Neuron (in vitro differentiated cells): ENCODE data around the gene AP2A2.

ENCODE experiments used
- H2AFZ ChIP-seq: one replicate; pipeline ENCODE4 v1.6.1; 2013; ENCODE audit warnings: low read depth, mild to moderate bottlenecking, inconsistent platforms, low read length, moderate library complexity
- H3K27me3 ChIP-seq: one replicate; pipeline ENCODE4 v1.6.1; 2013; ENCODE audit warnings: low read length; ENCODE audit not compliant: insufficient read depth
- H3K36me3 ChIP-seq: one replicate; pipeline ENCODE4 v1.6.1; 2013; ENCODE audit warnings: low read length; ENCODE audit not compliant: insufficient read depth
- H3K4me1 ChIP-seq: one replicate; pipeline ENCODE4 v1.6.1; 2013; ENCODE audit warnings: low read length; ENCODE audit not compliant: insufficient read depth
- H3K4me3 ChIP-seq: 2 replicates; pipeline ENCODE4 v1.5.1; 2013; ENCODE audit warnings: mild to moderate bottlenecking, low read length, moderate library complexity
- H3K9me3 ChIP-seq: one replicate; pipeline ENCODE4 v1.6.1; 2013; ENCODE audit warnings: low read length

Gene AP2A2

DNA sequence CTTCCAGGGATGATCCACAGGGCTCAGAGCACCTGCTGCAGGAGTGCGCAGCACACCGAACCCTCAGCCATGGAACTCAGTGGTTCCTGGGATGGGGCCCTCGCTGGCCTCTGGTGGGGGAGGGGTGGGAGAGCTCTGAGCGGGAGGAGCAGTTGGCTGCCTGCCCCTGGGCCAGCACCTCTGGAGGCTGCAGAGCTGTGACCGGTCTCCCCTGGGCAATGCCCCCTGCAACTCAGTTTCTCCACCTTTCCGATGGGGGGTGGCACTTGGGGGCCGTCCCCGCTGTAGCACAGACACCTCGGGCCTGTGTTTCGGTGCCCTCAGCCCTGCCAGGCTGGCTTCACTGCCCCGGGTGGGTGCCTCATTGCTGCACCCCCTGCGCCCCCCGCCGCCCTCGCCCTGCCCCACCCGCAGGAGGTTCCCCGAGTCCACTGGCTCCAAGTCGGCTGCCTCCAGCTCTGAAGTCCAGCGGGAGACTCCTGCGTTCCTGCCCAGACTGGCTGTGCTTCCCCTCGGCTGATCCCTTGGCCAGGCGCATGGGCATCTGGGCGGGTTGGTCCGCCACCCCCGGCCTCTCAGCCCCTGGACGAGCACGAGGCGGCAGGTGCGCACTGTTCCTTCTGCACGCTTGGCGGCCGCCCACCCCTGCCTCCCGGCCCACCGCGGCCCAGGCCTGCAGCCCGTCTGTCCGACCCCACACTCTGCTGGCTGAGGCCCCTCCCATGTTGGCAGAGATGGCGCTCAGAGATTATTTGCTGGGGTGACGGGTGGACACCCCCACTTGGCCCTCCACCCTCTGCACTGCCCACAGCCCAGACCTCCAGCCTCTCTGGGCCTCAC is 109.0 kb downstream of the AP2A2 start:
- peaks cover 4% of the 10 kb centered on the region for H3K27me3 ChIP-seq
- no peaks in the 10 kb centered on the region for H3K9me3 ChIP-seq
- no peaks in the 10 kb centered on the region for H3K4me1 ChIP-seq
- no peak overlapping the region for H2AFZ ChIP-seq
- no peak overlapping the region for H3K4me3 ChIP-seq
- H3K36me3 ChIP-seq = no peaks in the 10 kb centered on the region

DNA sequence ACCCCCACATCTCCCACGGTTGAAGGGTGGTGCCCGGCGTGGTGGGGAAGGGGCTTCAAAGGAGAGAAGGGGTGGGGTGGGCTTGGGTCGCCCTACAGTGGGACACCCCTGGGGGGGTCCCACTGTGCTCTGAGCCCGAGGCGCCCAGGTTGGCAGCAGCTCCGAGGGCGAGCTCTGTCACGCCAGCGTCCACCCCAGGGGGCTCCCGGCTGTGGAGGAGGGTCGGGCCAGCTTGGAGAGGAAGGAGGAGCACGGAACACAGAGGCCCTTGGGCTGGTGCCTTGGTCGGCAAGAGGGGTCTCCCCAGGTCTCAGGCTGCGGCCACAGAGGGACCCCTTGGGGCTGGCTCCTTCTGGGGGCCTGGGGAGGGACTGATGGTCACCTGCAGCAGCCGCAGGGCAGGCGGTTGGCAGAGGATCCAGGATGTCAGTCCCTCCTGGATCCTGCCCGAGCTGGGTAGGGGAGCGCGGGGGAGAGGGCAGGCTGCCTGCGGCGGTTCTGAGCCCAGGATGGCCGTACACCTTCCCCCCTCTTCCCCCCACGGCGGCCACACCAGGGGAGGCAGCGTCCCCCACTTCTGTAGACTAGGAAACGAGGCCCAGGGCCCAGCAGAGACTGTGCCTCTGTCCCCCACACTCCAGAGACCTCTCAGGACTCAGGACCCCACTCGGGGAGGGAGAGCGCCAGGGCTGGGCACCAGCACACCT is 110.1 kb downstream of the AP2A2 start:
- peaks cover 4% of the 10 kb centered on the region for H3K27me3 ChIP-seq
- no peak overlapping the region for H2AFZ ChIP-seq
- no peaks in the 10 kb centered on the region for H3K9me3 ChIP-seq
- no peaks in the 10 kb centered on the region for H3K36me3 ChIP-seq
- H3K4me3 ChIP-seq = no peak overlapping the region
- no peaks in the 10 kb centered on the region for H3K4me1 ChIP-seq

- H3K9me3 ChIP-seq = no peaks in the 10 kb centered on the region
- peaks cover 4% of the 10 kb centered on the region for H3K27me3 ChIP-seq
These were observed 110.7 kb downstream of the AP2A2 start, which contains the start of gene MUC6 for GRCh38 chr11:1036303-1036923. Gene MUC6 (minus strand): TSS chr11:1036718. CDS start chr11:1036655, 63 bp downstream.

GRCh38 chr11:1036931-1037330 is 111.3 kb downstream of the AP2A2 start:
- no peak overlapping the region for H3K4me3 ChIP-seq
- H2AFZ ChIP-seq = no peak overlapping the region
- H3K27me3 ChIP-seq = peaks cover 4% of the 10 kb centered on the region
- H3K36me3 ChIP-seq = no peaks in the 10 kb centered on the region
- H3K4me1 ChIP-seq = no peaks in the 10 kb centered on the region
- H3K9me3 ChIP-seq = no peaks in the 10 kb centered on the region

More at GRCh38 chr11:1036303-1036923, 110.7 kb downstream of the AP2A2 start, which contains the start of gene MUC6:
- no peaks in the 10 kb centered on the region for H3K4me1 ChIP-seq
- no peak within 1 kb of the TSS for H2AFZ ChIP-seq
- no peaks in the 10 kb centered on the region for H3K36me3 ChIP-seq
- no peak within 1 kb of the TSS for H3K4me3 ChIP-seq

DNA sequence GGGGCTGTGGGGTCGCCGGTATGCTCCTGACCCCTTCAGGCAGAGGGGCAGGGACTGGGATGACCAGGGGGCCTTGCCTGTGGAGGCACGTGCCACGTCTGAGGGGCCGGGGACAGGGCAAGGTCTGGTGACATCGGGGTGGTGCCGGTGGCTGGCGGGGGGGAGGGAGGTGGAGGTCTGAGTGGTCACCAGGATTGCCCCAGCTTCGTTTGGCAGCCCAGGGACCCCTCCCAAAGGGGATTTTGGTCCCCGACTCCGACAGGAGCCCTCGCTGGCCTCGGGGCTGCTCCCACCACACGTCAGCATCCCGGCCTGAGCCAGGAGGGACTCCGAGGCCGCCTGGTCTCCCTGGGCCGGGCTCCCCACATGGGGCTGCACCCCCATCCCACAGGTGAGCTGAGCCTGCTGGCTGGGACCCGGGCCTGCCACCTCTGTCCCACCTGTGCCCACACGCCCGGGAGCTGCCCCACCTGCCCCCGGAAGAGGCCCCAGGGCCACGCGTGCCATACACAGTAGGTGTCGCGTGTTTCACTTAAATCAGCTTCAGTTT is 111.9 kb downstream of the AP2A2 start:
- Histone ChIP-seq H3K36me3 (no peaks in the 10 kb centered on the region), H2AFZ (no peak overlapping the region), H3K4me1 (no peaks in the 10 kb centered on the region), H3K9me3 (no peaks in the 10 kb centered on the region), H3K27me3 (peaks cover 4% of the 10 kb centered on the region), H3K4me3 (no peak overlapping the region)

GRCh38 chr11:1038361-1038760 is 112.7 kb downstream of the AP2A2 start:
- Histone ChIP-seq H3K4me1 (no peaks in the 10 kb centered on the region), H3K36me3 (no peaks in the 10 kb centered on the region), H3K27me3 (peaks cover 4% of the 10 kb centered on the region), H2AFZ (no peak overlapping the region), H3K9me3 (no peaks in the 10 kb centered on the region), H3K4me3 (no peak overlapping the region)

- Histone ChIP-seq H2AFZ (no peak overlapping the region), H3K9me3 (no peaks in the 10 kb centered on the region), H3K4me3 (no peak overlapping the region), H3K4me1 (no peaks in the 10 kb centered on the region), H3K27me3 (peaks cover 8% of the 10 kb centered on the region), H3K36me3 (no peaks in the 10 kb centered on the region)
These were observed 113.3 kb downstream of the AP2A2 start for GRCh38 chr11:1038921-1039320.

- peaks cover 8% of the 10 kb centered on the region for H3K27me3 ChIP-seq
- no peak overlapping the region for H2AFZ ChIP-seq
- H3K4me1 ChIP-seq = no peaks in the 10 kb centered on the region
- no peak overlapping the region for H3K4me3 ChIP-seq
- H3K36me3 ChIP-seq = no peaks in the 10 kb centered on the region
- H3K9me3 ChIP-seq = no peaks in the 10 kb centered on the region
These were observed 114.1 kb downstream of the AP2A2 start for GRCh38 chr11:1039481-1040427.

- Histone ChIP-seq H3K27me3 (peaks cover 8% of the 10 kb centered on the region), H2AFZ (no peak overlapping the region), H3K9me3 (no peaks in the 10 kb centered on the region), H3K4me3 (no peak overlapping the region), H3K36me3 (no peaks in the 10 kb centered on the region), H3K4me1 (no peaks in the 10 kb centered on the region)
These were observed 114.9 kb downstream of the AP2A2 start for GRCh38 chr11:1040428-1041148.

- H3K4me3 ChIP-seq = no peak overlapping the region
- H3K27me3 ChIP-seq = peaks cover 8% of the 10 kb centered on the region
- no peaks in the 10 kb centered on the region for H3K4me1 ChIP-seq
- no peaks in the 10 kb centered on the region for H3K9me3 ChIP-seq
- no peaks in the 10 kb centered on the region for H3K36me3 ChIP-seq
- H2AFZ ChIP-seq = no peak overlapping the region
These were observed 115.4 kb downstream of the AP2A2 start for GRCh38 chr11:1041149-1041467.

- Histone ChIP-seq H3K4me3 (no peak overlapping the region), H3K4me1 (no peaks in the 10 kb centered on the region), H3K36me3 (no peaks in the 10 kb centered on the region), H2AFZ (no peak overlapping the region), H3K27me3 (peaks cover 8% of the 10 kb centered on the region), H3K9me3 (no peaks in the 10 kb centered on the region)
These were observed 115.8 kb downstream of the AP2A2 start for GRCh38 chr11:1041471-1041870.
